T-cell (primary cell): ENCODE results near the gene COG6. TPM values are rescaled to one million over a fixed set of nuclear protein-coding genes. Genes with fewer than 3 reads are reported as not detected.

Experiments
- ATAC-seq, 4 experiments: fragments of 200-7000 bp in 3 of 4; fragments of 150-1000 bp in 1 of 4; cut with Tn5 transposase; replicated peaks in 1 of 4; 1 replicate in 3 of 4; 2 replicates in 1 of 4; pipeline ENCODE4 v1.10.0; 2021; ENCODE audit warnings: moderate library complexity in 3 of 4, mild to moderate bottlenecking in 2 of 4, moderate number of reproducible peaks in 1 of 4
- CTCF ChIA-PET, 2 donors: fragments of 300-600 bp; sonication (Branson Sonifier 250); formaldehyde crosslinking; loops; one replicate each; lab custom pipeline; 2022; ENCODE audit warnings: antibody characterized with exemption in 2 of 2; lab: Charles Lee
- POLR2A ChIA-PET, 2 donors: fragments of 300-600 bp; sonication (Branson Sonifier 250); formaldehyde crosslinking; loops; one replicate each; lab custom pipeline; 2022; ENCODE audit warnings: antibody characterized with exemption in 2 of 2; lab: Charles Lee
- DNase-seq, 35 experiments: peaks; one replicate each; pipeline versions ENCODE4 v3.0.0 to v3.0.0-alpha.2; 2013 to 2023
- H3K27ac ChIP-seq: one replicate; pipeline ENCODE4 v1.5.1; 2013; ENCODE audit warnings: low read length
- H3K27me3 ChIP-seq, 2 experiments: replicated peaks in 1 of 2; 1 replicate in 1 of 2; 2 replicates in 1 of 2; pipeline versions ENCODE4 v1.6.1 to v1.7.0; 2013; ENCODE audit warnings: low read length in 1 of 2, mixed read lengths in 1 of 2; ENCODE audit not compliant: control insufficient read depth in 2 of 2, insufficient read depth in 2 of 2; ENCODE audit errors: extremely low read depth in 1 of 2
- H3K36me3 ChIP-seq, 2 donors: 1 replicate in 1 of 2; 2 replicates in 1 of 2; pipeline versions ENCODE4 v1.6.1 to v1.7.0; 2013; ENCODE audit warnings: low read length in 1 of 2; ENCODE audit not compliant: control insufficient read depth in 2 of 2, insufficient read depth in 1 of 2; ENCODE audit errors: extremely low read depth in 1 of 2
- H3K4me1 ChIP-seq, 2 experiments: 1 replicate in 1 of 2; 2 replicates in 1 of 2; pipeline versions ENCODE4 v1.6.1 to v1.7.0; 2013; ENCODE audit warnings: low read length in 2 of 2, mixed read lengths in 1 of 2; ENCODE audit not compliant: insufficient read depth in 2 of 2, control insufficient read depth in 1 of 2; ENCODE audit errors: extremely low read depth in 1 of 2
- H3K4me3 ChIP-seq, 2 donors: 1 replicate in 1 of 2; 2 replicates in 1 of 2; pipeline versions ENCODE4 v1.5.1 to v1.7.0; 2013; ENCODE audit warnings: mild to moderate bottlenecking in 2 of 2, low read length in 1 of 2, moderate library complexity in 1 of 2; ENCODE audit not compliant: control insufficient read depth in 1 of 2; ENCODE audit errors: extremely low read depth in 1 of 2
- H3K9me3 ChIP-seq: 2 replicates; pipeline ENCODE4 v1.7.0; 2013
- H3K27ac Mint-ChIP-seq, 2 donors: one replicate each; pipeline ENCODE4 v1.8.0; 2020 to 2021; ENCODE audit warnings: mild to moderate bottlenecking in 2 of 2, mixed read lengths in 2 of 2
- H3K27me3 Mint-ChIP-seq, 2 donors: one replicate each; pipeline ENCODE4 v1.8.0; 2021 to 2022; ENCODE audit warnings: mixed read lengths in 2 of 2
- H3K36me3 Mint-ChIP-seq: one replicate; pipeline ENCODE4 v1.8.0; 2021; ENCODE audit warnings: mixed read lengths
- H3K4me1 Mint-ChIP-seq, 3 donors: one replicate each; pipeline ENCODE4 v1.8.0; 2020 to 2022; ENCODE audit warnings: mixed read lengths in 3 of 3, mild to moderate bottlenecking in 1 of 3
- H3K4me3 Mint-ChIP-seq, 3 donors: one replicate each; pipeline ENCODE4 v1.8.0; 2020 to 2022; ENCODE audit warnings: mild to moderate bottlenecking in 3 of 3, mixed read lengths in 3 of 3, moderate library complexity in 3 of 3
- H3K9me3 Mint-ChIP-seq, 3 donors: one replicate each; pipeline ENCODE4 v1.8.0; 2020 to 2022; ENCODE audit warnings: mixed read lengths in 3 of 3
- WGBS: methylation state at CpG from one replicate; pipeline ENCODE4 v1.1.5; 2013; ENCODE audit warnings: missing lambda C conversion rate; ENCODE audit not compliant: insufficient coverage; 5-methylcytosine and 5-hydroxymethylcytosine counted together
- total RNA-seq, 35 experiments: library from RNA in 6 of 35; stranded (reverse) in 6 of 35; fragments of 120-200 nt in 1 of 35; gene quantifications; one replicate each; pipeline versions ENCODE4 v1.2.1 to v1.2.4 and lab custom pipeline; 2013 to 2026

COG6 gene
- total RNA-seq, 5 donors from 2014 or later (not counting 1 experiment from before 2014, with no cell fraction given): 28.4 to 31.7 (median 30.7) TPM

DNA sequence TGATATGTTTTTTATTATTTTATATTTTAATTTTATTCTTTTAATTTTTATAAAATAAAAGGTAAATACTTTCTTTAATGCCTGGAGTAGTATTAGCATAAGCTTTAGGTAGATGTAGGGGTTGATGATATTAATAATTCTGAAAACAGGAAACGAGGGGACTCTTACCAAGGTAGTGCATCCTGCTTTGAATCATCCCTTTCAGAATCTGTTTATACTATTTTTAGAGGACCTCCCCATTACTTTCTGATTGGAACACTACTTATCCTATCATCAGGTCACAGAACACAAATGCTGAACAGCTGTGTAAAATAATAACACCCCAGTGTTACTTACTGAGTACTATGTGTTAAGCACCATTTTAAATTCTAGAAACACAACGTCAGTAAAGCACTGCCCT lies 27.3 kb downstream of the COG6 start:
- H3K27me3 ChIP-seq: no peaks in the 10 kb centered on the region

DNA sequence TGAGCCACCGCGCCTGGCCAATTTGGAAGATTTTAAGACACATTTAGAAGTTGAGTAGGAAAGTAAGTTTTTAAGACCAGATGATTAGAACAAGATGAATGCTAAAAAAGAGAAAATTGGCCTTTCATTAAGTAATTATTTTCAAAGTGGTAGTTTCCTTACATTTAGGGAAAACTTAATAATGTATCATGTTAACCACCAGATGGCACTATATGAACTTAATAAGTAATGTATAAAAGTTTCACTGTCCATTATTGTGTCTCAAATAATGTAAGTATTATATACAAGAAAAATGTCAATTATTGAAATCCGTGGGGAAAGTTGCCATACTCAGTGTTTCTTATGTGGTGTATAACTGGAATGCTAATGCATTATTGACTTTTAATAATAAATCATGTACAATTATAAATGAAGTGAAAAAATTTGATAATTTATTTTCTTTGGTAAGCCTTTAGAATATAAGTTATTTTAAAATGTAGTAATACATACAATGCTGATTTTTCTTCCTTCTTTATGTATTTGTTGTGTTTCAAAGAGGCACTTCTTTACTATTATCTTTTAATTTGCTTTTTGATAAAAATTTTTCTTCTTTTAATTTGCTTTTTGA lies 29.2 kb downstream of the COG6 start:
- Mint-ChIP-seq H3K36me3 (peaks cover 35% of the 10 kb centered on the region), H3K4me1 (peaks cover 5 to 16% (median 8%) of the 10 kb centered on the region in 3 donors), H3K27ac (no peak overlapping the region), H3K9me3 (no peaks in the 10 kb centered on the region), H3K4me3 (no peak overlapping the region), H3K27me3 (no peaks in the 10 kb centered on the region)
- no peaks in the 10 kb centered on the region for H3K4me1 ChIP-seq
- ChIA-PET POLR2A (interaction anchor here in 1 of 2 donors (0.6 kb wide), 1 partner anchor 1073 kb away, joined by 9 read pairs; no protein-coding TSS in a partner anchor), CTCF (interaction anchor here (0.6 to 3.5 kb wide), 6 partner anchors 995 to 1093 kb away, joined by 3 to 15 read pairs (median 4); no protein-coding TSS in a partner anchor)
- H3K9me3 ChIP-seq: no peaks in the 10 kb centered on the region
- H3K27me3 ChIP-seq: no peaks in the 10 kb centered on the region
- no peak overlapping the region for H3K27ac ChIP-seq
- WGBS: no CpG with 5 or more reads among the region's 3 CpGs
- ATAC-seq: no peak
- DNase-seq: peak in 1 of 35 experiments; percentile 44
- peaks cover 5 to 22% of the 10 kb centered on the region in 2 donors for H3K36me3 ChIP-seq
- H3K4me3 ChIP-seq: no peak overlapping the region

More for the DNA sequence above, 27.3 kb downstream of the COG6 start:
- peak overlapping the region; percentile 15 to 29 for H3K27ac Mint-ChIP-seq
- ChIA-PET CTCF (interaction anchor here (0.6 to 3.5 kb wide), 6 partner anchors 38 to 1095 kb away, joined by 3 to 15 read pairs (median 4); no protein-coding TSS in a partner anchor), POLR2A (no interaction called here)
- ATAC-seq (no peak), DNase-seq (no peak)
- H3K36me3 ChIP-seq: peaks cover 8 to 30% of the 10 kb centered on the region in 2 donors
- H3K36me3 Mint-ChIP-seq: peaks cover 30% of the 10 kb centered on the region
- H3K4me1 ChIP-seq: no peaks in the 10 kb centered on the region
- WGBS: no CpG with 5 or more reads among the region's 2 CpGs
- no peaks in the 10 kb centered on the region for H3K27me3 Mint-ChIP-seq
- H3K4me3 Mint-ChIP-seq: no peak overlapping the region
- H3K4me3 ChIP-seq: no peak overlapping the region
- H3K4me1 Mint-ChIP-seq: peaks cover 0 to 7% (median 4%) of the 10 kb centered on the region in 3 donors
- H3K27ac ChIP-seq: no peak overlapping the region
- H3K9me3 Mint-ChIP-seq: no peaks in the 10 kb centered on the region
- no peaks in the 10 kb centered on the region for H3K9me3 ChIP-seq

DNA sequence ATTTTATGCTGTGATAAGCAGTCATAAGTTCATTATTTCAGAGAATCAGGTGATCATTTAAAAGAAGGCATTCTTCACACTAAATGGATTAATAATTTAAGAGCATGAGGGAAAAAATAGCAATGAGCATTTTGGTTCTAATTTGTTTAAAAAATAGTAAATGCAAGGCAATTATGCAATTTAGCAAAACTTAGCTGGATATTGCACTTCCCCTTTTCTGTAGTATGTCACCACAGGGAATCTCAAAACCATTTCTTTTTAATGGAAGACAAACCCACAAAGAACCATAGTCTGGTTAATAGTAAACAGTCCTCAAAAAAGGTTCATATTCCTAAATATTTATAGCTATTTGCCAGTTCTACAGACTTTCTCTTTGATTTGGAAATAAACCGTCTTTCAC lies 30.2 kb downstream of the COG6 start:
- ChIA-PET POLR2A (interaction anchor here (0.6 to 0.7 kb wide), 3 partner anchors 18 to 1265 kb away, joined by 3 read pairs; no protein-coding TSS in a partner anchor), CTCF (interaction anchor here (0.7 to 3.5 kb wide), 7 partner anchors 8 to 1092 kb away, joined by 3 to 15 read pairs (median 5); no protein-coding TSS in a partner anchor)
- no peak overlapping the region for H3K27ac ChIP-seq
- no peaks in the 10 kb centered on the region for H3K27me3 ChIP-seq
- ATAC-seq (no peak), DNase-seq (no peak)
- H3K27ac Mint-ChIP-seq: no peak overlapping the region
- H3K36me3 Mint-ChIP-seq: peaks cover 30% of the 10 kb centered on the region
- no peak overlapping the region for H3K4me3 ChIP-seq
- H3K4me1 ChIP-seq: no peaks in the 10 kb centered on the region
- no peaks in the 10 kb centered on the region for H3K9me3 Mint-ChIP-seq
- no peaks in the 10 kb centered on the region for H3K9me3 ChIP-seq
- H3K4me1 Mint-ChIP-seq: peaks cover 5 to 16% (median 8%) of the 10 kb centered on the region in 3 donors
- peaks cover 0 to 19% of the 10 kb centered on the region in 2 donors for H3K36me3 ChIP-seq
- WGBS: no CpG with 5 or more reads among the region's 1 CpG
- no peak overlapping the region for H3K4me3 Mint-ChIP-seq
- no peaks in the 10 kb centered on the region for H3K27me3 Mint-ChIP-seq

DNA sequence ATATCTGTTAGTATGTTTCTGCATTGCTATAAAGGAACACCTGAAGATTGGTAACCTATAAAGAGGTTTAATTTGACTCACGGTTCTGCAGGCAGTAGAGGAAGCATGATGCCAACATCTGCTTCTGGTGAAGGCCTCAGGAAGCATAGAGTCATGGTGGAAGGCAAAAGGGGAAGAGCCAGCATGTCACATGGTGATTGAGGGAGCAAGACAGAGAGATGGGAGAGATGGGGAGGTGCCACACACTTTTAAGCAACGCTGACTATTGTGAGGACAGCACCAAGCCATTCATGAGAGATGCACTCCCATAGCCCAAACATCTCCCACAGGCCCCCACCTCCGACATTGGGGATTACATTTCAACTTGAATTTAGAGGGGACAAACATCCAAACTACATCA lies 32.8 kb downstream of the COG6 start:
- no peak for DNase-seq
- CTCF ChIA-PET: no interaction called here
- Mint-ChIP-seq H3K27ac (peak overlapping the region; percentile 19 to 72), H3K4me3 (no peak overlapping the region), H3K4me1 (peaks cover 4 to 8% (median 5%) of the 10 kb centered on the region in 3 donors), H3K27me3 (no peaks in the 10 kb centered on the region), H3K36me3 (peaks cover 32% of the 10 kb centered on the region), H3K9me3 (no peaks in the 10 kb centered on the region)
- Histone ChIP-seq H3K27ac (no peak overlapping the region), H3K36me3 (peaks cover 0 to 17% of the 10 kb centered on the region in 2 donors), H3K9me3 (no peaks in the 10 kb centered on the region), H3K4me1 (no peaks in the 10 kb centered on the region), H3K4me3 (no peak overlapping the region), H3K27me3 (no peaks in the 10 kb centered on the region)
- ATAC-seq: no peak
- POLR2A ChIA-PET: interaction anchor here in 1 of 2 donors (0.5 kb wide), 1 partner anchor 215 kb away, joined by 6 read pairs; no protein-coding TSS in a partner anchor
- WGBS: no CpG with 5 or more reads among the region's 3 CpGs

DNA sequence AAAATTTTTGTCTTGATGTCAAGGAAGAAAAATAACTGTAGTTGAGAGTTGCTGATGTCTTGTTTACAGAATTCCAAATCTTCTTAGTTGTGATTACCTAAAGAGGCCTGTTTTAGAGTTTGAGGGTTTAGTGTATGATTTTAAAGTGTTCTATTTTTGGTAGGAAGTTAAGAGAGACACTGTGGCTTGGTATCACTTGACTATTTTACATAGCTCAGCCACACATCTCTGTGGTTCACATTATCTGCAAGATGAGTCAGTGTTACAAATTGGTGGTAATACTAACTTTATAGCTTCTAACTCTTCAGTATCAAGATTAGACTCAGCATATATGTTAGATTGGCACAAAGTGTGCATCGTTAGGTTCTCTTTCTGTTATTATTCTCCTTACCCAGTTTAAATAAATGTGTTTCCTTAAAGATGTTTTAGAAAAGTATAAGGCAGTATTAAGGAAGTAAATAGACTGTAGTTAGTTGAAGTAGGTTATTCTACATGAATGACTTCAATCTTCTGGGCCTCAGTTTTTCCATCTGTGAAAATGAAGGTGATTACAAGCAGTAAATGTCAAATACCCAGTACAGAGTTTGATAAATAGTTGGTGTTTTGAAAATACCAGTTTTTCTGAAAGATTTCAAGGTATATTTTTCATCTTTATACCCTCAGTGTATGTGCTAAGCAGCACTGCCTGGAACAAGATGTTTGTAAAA lies 33.4 kb downstream of the COG6 start:
- H3K36me3 Mint-ChIP-seq: peaks cover 34% of the 10 kb centered on the region
- H3K4me1 ChIP-seq: no peaks in the 10 kb centered on the region
- H3K4me3 ChIP-seq: no peak overlapping the region
- H3K27ac ChIP-seq: no peak overlapping the region
- ChIA-PET CTCF (no interaction called here), POLR2A (interaction anchor here in 1 of 2 donors (0.5 kb wide), 1 partner anchor 214 kb away, joined by 6 read pairs; no protein-coding TSS in a partner anchor)
- no peaks in the 10 kb centered on the region for H3K27me3 Mint-ChIP-seq
- peaks cover 0 to 17% of the 10 kb centered on the region in 2 donors for H3K36me3 ChIP-seq
- WGBS: no CpG with 5 or more reads among the region's 1 CpG
- H3K9me3 ChIP-seq: no peaks in the 10 kb centered on the region
- peaks cover 4 to 8% (median 5%) of the 10 kb centered on the region in 3 donors for H3K4me1 Mint-ChIP-seq
- no peak for DNase-seq
- no peaks in the 10 kb centered on the region for H3K27me3 ChIP-seq
- H3K27ac Mint-ChIP-seq: peak overlapping the region; percentile 19 to 28
- no peak overlapping the region for H3K4me3 Mint-ChIP-seq
- peak in 3 of 4 experiments; percentile 40 to 47 (median 45) for ATAC-seq
- H3K9me3 Mint-ChIP-seq: no peaks in the 10 kb centered on the region
